DMS114 treated with DMSO at 0.1 percent for 48 hours (cell line): Measurements from ENCODE around the gene GJA5.
"Not testable (repeated sequence)": the region's sequence is repeated elsewhere in the genome, so short reads cannot be mapped to it uniquely, and the experiment has no call there.

Experiments used
- DNase-seq: peaks from one replicate; lab custom pipeline; 2025; ENCODE audit not compliant: unreplicated experiment; lab: John Stamatoyannopoulos, UW

GJA5 gene

DNA sequence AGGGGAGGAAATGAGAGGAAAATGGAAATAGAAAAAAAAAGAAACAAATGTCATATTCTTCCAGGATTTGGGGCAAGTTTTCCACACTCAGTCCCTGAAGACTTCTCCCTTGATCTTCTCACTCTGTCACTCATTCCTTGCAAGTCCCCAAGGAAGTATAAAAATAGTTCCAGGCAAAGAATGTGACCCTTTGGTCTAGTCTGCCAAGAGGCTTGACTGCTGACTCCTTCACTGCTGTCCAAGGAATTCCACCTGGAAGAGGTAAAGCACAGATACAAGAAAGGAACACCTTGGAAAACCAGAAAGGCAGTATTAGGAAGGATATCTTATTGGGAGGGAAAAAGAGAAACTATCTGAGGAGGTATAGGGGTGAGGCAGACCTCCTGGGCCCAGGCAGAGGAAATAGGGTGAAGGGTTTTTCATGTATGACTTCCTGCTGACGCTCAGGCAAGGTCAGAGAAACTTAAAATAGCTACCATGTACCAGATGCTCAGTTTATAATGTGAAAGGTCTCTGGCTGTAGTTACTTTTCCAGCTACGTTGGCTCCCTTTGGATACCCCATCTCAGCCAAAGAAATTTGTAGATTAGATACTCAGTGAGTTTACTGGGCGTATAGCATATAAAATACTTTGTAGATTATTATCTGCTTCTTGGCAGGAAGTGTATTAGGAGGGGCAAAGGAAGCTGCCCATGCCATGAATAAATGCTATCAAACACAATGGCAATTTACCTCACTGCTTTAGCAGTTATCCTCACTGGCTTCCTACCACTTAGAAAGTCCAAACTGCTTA is 2.0 kb upstream of the GJA5 start:
- no peak for DNase-seq

DNA sequence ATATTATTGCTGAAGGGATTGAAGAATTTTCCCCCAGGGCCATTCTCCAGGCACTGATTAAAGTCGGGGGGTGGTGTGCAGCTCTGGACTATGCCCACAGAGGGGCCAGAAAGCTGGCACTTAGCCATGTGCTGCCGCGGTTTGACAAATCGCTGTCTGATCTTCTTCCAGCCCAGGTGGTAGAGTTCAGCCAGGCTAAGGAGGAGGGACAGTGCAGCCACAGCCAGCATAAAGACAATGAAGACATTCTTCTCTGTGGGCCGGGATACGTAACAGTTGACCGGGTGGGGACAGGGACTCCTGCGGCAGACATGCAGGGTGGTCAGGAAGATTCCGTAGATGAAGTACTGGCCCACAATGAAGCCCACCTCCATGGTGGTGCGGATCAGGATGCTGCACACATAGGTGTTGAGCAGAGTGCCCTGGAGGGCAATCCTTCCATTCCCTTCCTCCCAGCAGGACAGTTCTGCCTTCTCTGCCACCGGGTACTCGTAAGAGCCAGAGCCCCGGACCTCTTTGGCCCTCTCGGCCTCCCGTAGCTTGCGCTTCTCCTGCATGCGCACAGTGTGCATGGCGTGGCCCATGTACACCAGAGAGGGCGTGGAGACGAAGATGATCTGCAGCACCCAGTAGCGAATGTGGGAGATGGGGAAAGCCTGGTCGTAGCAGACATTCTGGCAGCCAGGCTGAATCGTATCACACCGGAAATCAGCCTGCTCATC is 1.9 kb downstream of the GJA5 start:
- no peak for DNase-seq

DNA sequence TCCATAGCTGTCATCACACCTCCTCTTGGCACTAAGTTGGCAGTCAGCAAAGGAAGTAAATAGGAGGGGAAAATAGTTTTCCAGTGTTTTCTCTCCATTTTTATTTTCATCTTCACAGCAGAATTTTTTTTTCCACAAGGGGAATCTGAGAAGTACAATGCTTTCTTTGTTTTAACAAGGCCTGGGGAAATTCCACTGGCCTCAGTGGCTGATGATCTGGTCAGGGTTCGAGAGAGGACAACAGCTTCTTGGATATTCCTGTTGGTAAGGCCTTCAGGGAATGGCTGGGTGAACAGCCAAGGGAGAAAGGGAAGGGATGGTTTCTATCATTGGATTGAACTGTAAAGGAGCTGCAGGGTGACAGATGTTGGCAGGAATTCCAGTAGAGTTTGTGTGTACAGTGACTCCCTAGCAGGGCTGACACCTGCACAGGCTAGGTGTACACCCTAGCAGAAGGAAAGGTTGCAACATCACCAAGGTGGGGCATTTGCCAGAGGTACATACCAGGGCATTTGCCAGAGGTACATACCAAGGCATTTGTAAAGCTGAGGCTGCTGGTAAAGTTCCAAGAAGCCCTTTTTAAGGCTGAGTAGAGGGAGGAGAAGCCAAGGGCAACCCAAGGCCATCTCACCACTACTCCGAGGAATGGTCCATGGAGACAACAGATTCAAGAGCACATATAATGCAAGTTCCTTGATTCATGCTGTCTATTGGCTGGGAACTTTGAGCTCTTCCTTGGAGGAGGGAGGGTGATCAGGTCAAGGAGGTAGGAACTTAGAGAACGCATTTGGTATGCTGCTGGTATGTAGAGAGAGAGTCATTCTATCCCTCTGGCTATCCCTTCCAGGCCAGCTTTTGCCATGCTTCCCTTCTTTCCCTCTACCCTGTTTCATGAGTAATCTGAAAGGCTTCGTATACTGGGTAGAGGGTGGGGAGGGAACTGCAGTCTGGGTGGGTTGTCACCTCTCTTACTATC is 3.1 kb downstream of the GJA5 start:
- no peak for DNase-seq

DNA sequence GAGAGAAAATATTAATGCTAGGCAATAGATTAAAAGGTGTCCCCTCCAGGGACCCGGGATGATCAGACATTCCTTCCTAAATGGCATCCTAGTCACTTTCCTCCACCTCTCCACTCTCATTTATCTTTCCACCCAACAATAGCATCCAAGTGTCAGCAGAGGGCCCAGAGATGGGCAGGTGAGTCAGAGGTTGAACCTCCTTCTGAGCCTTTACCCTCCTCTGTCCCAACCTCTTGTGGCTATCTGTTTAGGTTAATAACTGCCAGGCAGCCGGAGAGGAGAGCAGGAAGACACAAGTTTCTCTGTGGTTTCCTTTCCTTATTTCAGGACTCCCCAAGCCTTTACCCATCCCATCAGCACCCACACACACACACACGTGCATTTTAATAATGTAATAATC is 4.1 kb downstream of the GJA5 start:
- no peak for DNase-seq

DNA sequence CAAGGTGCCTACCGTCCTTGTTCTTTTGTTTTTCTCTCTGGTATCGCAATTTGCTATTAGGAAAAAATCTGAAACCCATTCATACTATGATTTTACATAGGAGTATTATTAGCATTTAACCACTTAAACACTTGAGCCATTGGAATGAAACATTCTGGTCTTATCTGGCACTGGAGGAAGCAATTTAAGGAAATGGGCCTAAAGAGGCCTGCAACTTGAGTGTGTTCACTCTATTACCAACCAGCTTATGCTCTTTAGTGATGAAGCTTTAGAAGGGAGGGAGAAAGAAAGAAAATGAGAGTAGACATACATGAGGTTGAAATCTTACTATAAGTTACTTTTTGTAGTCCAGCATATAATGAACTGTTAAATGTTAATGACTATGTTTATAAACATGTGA is 5.7 kb downstream of the GJA5 start:
- no peak for DNase-seq

DNA sequence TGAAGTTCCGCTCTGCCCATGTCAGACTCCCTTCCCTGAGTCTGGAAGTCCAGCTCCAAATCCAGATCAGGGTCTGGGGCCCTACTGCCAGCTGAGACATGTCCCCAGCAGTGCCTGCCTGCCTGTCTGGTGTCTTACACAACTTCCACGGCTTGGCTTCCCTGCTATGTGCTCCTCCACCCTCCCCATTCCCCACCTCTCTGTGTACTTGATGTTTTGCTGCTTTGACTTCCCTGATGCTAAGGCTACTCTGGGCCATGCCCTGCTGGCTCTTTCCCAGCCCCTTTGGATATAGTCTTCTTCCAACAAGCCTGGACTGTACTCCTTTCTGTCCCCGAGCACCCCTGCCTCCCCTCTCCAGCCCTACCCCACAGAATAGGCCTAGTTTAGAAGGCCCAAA is 7.3 kb downstream of the GJA5 start:
- DNase-seq, result no peak

DNA sequence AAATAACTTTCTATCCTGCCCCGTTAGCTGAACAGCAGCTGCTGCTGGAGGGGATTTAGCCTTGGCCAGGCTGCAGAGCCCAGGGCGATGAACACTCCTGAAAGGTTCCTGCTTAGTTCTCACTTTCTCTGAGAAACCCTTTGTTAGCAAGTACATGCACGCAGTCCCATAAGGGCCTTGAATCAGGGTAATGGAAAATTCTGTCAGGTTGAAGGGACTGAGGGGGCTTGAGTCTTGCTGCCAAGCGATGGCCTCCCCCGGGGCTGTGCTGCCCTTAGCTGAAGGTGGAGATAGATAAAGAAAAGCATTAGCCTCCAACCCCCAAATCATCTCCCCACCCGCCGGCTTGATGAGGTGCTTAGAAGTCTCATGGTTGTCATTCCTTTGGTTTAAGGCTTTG is 7.9 kb downstream of the GJA5 start:
- no peak for DNase-seq

DNA sequence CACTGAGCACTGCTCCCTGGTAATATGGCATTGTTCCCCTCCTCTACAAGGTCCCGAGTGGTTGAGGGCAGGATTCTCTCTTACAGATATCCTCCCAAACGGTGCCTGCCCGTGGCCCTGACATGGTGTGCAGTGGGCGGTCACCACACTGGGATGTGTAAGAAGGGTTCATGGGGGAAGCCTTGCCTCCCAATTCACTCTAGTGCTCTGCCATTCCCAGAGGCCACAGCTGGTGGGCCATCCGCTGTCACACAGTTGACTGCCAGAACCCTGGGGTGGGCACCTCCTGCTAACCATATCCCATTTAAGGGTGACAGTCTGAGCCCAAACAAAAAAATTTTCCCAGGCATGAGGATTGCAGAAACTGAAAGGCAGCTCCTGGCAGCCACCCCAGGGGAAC is 9.1 kb downstream of the GJA5 start:
- DNase-seq, result no peak

DNA sequence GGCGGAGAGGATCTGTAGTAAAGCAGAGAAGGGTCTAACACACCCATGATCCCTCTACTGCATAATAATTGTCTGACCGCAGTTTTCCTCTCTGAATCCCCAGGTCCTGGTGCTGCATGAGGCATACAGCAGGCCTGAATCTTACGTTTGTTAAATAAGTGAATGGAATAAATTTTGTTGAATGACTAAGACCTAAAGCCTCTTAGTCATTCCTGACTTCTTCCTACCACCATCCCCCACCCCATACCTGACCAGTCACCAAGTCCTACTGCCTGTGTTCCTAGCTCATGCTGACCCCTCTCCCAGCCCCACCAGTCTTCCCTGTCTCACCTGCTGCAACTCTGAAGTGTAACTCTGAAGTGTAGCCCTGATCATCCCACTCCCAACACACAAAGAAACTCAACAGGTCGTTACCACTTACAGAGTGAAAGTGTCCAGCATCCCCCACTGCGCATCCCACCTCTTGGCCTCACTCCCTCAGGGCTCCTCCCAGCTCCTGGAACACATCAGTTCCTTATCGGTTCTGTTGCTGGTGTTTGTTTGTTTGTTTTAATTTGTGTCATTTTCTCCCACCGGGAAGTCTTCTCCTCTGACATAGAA is 9.7 kb downstream of the GJA5 start:
- DNase-seq, result no peak

DNA sequence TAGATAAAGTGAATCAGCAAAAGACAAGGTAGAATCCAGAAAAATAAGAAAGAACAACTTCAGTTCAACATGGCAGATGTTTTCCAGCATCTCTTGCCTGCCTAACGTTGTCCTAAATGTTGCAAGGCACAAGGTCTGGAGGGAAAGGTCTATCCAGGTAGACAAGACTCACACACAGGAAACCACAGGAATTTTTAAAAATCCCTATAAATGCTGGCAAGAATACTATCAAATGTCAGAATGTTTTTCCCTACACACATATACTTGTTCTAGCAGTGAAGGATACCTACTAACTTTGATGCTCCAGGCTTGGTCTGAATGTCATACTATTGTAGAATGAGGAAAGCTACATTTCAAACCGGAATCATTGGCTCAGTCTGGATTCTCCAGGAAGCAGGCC is 10.6 kb downstream of the GJA5 start:
- no peak for DNase-seq

DNA sequence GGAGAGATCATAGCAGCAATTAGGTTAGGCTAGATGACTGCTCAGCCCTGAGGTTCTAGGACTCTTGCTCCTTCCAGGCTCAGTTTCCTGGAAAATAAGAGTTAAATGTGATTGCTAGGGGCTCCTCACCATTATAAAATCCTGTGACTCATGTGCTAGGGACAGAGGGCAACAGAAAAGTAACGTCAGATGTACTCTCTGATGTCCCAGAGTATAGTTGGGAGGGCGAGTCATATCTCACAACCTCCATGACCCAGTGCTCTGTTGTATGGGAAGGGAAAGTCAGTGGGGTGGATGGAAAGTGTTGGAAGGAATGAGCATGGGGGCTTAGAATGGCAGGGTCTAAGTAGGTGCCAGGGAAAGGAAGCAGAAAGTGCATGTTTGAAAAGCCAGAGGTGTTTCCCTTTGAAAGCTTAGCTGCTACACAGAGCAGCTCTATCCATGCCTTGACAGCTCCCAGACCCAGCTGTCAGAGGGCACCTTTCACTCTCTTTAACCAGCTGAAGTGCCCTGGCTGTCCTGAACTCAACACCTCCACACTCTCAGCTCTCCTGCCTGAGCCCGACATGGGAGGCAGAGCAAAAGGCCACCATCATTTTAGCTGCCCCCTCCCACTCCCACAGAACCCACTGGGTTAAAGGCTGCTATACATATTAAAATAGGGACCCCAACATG is 11.6 kb downstream of the GJA5 start:
- no peak for DNase-seq

DNA sequence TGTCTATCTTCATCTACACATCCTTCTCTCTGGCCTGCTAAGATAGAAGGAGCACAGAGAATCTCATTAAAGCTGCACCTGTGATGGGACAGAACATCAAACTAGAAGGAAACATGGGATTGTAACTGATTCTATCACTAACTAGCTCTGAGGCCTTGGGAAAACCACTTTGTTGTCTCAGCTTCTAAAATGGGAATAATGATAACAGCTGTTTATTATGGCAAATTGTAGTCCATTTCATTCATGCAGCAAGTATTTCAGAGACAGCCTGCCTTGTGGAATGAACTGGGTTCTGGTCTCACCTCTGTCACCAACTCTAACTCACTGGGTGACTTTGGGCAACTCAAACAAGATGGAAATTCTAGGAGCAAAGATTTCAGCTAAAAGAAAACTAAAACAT is 12.4 kb downstream of the GJA5 start:
- no peak for DNase-seq

DNA sequence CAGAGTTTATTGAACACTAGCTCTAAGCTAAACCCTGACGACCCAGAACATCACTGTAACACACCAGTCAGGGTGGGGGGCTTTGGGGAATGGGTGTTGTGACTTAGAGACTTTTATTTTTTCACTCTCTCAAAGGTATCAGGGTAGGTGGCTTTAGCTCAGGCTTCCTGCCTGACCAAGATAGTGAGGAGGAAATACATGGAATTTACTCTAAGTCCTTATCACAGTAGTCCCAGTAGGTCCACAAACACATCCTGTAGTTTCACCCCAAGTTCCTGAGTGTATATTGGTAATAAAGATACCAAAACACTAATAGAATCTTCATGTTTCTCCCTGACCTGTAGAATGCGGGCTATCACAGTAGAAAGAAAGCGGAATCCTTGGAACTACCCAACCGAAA is 15.1 kb downstream of the GJA5 start:
- DNase-seq, result no peak

DNA sequence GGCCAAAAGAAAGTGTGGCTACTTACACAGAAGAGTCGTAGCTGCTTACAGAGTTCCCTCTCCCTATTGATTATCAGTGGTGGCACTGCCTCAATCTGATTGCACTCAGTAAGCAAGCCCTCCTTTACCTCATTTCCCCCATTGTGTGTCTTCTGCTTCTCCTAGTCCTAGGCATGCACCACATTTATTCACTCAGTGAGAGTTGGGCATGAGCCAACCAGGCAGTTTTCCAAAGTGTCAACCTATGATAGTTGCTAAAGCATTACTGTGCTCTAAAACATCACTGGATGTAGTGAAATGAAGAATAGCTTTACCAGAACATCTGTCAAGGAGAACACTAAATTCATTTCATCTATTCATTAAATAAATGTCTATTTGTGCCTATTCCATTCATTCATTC is 19.3 kb downstream of the GJA5 start:
- DNase-seq, result no peak

DNA sequence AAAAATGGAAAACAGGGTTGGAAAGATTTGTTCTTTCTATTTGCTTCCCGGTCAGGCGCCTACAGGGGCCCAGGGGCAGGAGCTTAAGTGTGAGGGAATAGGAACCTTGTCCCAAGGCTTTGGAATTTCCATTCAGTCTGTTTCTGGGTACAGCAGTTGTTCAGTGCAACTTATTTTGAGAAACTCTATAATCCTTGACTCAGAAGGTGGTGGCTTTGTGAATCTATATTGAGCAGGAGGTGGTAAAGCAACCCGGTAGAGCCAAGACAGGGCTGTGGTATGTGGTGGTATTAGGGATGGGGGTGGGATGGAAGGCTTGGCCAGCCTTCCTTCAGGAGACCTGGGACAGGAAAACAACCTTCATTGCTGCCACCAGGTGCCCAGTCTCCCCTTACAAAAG is 20.0 kb downstream of the GJA5 start:
- DNase-seq, result no peak

DNA sequence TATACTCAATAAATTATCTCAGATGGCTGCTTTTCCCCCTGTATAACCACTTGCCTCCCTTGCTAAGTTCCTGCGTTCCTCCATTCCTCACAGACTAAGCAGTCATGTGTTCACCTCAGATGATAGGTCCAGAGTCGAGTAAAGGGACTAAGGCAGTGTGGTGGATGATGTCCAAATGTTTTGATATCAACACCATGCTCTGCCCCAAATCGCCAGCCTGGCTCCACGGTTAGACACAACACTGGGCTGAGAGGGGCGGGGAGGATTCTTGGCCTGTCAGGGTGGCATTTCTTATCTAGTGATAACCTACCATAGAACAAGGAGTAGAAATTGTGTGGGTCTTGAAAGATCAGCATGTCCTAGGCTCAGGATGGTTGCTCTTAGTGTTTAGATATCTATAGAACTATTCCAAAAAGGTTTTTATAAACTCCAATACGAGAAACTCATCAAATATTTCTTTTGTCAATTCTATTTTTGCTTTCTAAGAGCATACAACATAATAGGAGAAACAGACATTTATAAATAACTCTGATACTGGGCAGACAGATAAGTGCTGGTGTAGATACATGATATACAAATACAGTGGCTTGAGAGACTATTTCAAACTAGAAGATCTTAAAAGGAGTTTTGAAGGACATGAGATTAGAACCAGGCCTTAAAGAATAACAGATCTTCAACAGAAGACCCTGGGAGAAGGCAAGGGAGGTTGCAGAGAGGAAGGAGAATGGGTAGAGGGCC is 21.5 kb downstream of the GJA5 start:
- no peak for DNase-seq

DNA sequence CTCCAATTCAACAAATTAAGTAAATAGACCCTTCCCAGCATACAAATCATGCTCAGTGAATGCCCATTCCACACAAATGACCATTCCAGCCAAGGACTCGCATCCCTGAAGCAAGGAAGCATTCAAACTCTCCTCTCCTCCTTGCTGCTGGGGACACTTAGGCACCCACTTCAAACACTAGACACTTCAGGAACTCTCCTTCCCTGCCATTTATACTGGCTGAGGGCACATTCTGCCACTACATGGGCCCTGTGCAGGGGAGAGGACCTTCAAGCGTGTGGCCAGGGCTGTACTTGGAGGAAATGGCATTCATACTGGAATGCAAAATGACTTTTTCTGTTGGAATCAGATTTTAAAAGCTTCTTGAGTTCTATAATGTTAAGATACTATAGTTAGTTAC is 22.3 kb downstream of the GJA5 start:
- DNase-seq, result no peak

DNA sequence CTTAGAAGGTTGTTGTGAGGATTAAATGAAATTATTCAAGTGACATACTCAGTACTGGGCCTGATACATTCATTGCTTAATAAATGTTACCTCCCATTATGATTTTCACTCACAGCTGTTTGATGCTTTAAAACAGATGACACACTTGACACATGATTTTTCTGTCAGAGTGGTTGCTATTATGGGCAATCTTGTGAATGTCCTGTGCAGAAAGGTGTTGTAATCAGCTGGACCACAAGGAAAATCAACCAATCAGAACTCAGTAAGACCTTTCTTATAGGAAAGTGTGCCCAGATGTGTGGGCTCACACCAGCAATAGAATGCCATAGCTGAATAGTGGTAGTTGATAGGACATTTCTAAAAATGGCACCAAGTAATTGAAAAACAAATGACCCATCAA is 23.5 kb downstream of the GJA5 start:
- DNase-seq, result no peak

DNA sequence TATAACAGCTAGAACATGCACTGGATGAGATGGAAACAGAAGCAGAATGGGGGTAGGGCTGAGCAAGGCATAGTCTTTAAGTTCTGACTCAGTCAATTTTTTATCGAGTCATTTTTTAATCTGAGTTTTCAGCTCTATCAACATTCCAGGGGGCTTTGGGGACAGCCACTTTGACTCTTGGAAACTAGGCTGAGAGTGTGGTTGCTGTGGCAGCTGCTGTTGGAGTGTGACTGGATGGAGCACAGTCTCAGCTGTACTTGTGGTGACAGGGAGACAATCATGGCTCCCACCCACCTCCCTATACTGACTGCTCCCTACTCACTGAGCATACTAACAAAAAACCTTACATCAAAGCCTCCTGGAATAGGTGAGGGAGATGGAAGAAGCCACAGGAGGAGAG is 25.0 kb downstream of the GJA5 start:
- no peak for DNase-seq

DNA sequence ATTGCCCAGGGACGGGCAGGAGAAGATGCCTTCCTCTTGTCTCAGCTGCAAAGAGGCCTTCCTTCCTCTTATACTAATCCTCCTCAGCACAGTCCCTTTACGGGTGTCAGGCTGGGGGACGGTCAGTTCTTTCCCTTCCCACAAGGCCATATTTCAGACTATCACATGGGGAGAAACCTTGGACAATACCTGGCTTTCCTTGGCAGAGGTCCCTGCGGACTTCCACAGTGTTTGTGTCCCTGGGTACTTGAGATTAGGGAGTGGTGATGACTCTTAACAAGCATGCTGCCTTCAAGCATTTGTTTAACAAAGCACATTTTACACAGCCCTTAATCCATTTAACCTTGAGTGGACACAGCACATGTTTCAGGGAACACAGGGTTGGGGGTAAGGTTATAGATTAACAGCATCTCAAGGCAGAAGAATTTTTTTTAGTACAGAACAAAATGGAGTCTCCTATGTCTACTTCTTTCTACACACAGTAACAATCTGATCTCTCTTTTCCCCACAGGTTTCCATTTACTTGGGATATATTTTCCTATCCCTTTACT is 26.0 kb downstream of the GJA5 start:
- not testable (repeated sequence) for DNase-seq
